ENCODE measurements around the gene MMP25. TPM values are rescaled to one million over a fixed set of nuclear protein-coding genes. Genes with fewer than 3 reads are reported as not detected.

MMP25 gene
- total RNA-seq, 1 experiment from 2014 or later, result 0.51 TPM

DNA sequence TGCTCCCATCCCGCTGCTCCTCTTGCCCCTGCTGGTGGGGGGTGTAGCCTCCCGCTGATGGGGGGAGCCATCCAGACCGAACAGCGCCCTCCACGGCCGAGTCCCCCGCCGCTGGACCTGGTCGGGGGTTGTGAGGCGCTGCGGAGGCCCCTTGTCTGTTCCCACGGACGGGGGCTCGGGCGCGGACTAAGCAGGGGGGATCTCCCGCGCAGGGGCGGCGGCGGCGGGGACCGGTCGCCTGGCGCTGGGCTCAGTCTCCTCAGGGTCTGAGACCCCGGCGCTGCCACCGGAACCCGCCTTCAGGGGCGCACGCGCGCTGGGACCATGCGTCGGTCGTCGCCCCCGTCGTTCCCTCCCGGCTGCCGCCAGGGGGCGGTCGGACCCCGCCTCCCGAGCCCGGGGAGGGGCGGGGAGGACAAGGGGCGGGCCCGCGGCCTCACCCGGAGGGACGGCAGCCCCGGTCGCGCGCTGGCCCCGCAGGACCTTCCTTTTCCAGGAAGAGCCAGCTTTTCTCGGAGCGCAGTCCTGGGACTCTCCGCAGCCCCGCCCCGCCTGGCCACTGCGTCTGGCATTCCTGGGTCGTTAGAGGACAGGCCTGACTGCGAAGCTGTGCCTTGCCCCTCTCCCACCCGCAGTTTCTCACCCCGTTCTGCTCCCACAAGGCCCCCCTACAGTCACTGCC, 12.8 kb downstream of the MMP25 start:
- no peaks in the 10 kb centered on the region for H3K27me3 ChIP-seq (ENCODE audit: low read length)
- H3K9me2 ChIP-seq (replicated peaks; ENCODE audit: low read length), result no peaks in the 10 kb centered on the region
- intact Hi-C loops (cut with micrococcal nuclease), result loop anchor here (1.0 kb wide), 1 partner anchor 65 kb away; no protein-coding TSS in a partner anchor
- no peaks in the 10 kb centered on the region for H3K4me1 ChIP-seq (ENCODE audit: insufficient read depth, low read length)
- BruUV-seq (replicated peaks), result no TSS peak
- POLR2A ChIA-PET (ENCODE audit: unreplicated experiment), result interaction anchor here (0.6 kb wide), 1 partner anchor 444 kb away, joined by 4 read pairs; no protein-coding TSS in a partner anchor
- H3K9me3 ChIP-seq (ENCODE audit: low read length), result no peaks in the 10 kb centered on the region
- H3K36me3 ChIP-seq (ENCODE audit: low read depth, low read length), result no peaks in the 10 kb centered on the region
- peak; percentile 91 for ATAC-seq
- peak; percentile 83 for DNase-seq
- H3K4me2 ChIP-seq (ENCODE audit: low read length), result peak overlapping the region; percentile 98
- peak overlapping the region; percentile 86 for H3K4me3 ChIP-seq (ENCODE audit: low read length)
- peak overlapping the region; percentile 88 for H3K9ac ChIP-seq (ENCODE audit: low read length)
- no peaks in the 10 kb centered on the region for H3K79me2 ChIP-seq (ENCODE audit: low read length)
- no peaks in the 10 kb centered on the region for H4K20me1 ChIP-seq (ENCODE audit: low read length)
- no peaks in the 10 kb centered on the region for H3F3A ChIP-seq (ENCODE audit: low read length, unreplicated experiment)
- TF ChIP-seq EZH2phosphoT487 (IDR thresholded peaks at IDR 0.05; ENCODE audit: borderline replicate concordance, low read length) (no peak), EZH2 (IDR thresholded peaks at IDR 0.05; ENCODE audit: low read length, unreplicated experiment) (no peak)
- TF ChIP-seq, protein P1, sequence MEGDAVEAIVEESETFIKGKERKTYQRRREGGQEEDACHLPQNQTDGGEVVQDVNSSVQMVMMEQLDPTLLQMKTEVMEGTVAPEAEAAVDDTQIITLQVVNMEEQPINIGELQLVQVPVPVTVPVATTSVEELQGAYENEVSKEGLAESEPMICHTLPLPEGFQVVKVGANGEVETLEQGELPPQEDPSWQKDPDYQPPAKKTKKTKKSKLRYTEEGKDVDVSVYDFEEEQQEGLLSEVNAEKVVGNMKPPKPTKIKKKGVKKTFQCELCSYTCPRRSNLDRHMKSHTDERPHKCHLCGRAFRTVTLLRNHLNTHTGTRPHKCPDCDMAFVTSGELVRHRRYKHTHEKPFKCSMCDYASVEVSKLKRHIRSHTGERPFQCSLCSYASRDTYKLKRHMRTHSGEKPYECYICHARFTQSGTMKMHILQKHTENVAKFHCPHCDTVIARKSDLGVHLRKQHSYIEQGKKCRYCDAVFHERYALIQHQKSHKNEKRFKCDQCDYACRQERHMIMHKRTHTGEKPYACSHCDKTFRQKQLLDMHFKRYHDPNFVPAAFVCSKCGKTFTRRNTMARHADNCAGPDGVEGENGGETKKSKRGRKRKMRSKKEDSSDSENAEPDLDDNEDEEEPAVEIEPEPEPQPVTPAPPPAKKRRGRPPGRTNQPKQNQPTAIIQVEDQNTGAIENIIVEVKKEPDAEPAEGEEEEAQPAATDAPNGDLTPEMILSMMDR (conservative IDR thresholded peaks at IDR 0.05; ENCODE audit: low read depth, low read length), result peak; percentile 62
- H2AFZ ChIP-seq (ENCODE audit: low read length), result peak overlapping the region; percentile 90
- H3K27ac ChIP-seq (ENCODE audit: low read length), result no peak overlapping the region
- CTCF ChIA-PET, result interaction anchor here (0.6 to 1.7 kb wide), 2 partner anchors 31 to 55 kb away, joined by 5 to 9 read pairs; no protein-coding TSS in a partner anchor

DNA sequence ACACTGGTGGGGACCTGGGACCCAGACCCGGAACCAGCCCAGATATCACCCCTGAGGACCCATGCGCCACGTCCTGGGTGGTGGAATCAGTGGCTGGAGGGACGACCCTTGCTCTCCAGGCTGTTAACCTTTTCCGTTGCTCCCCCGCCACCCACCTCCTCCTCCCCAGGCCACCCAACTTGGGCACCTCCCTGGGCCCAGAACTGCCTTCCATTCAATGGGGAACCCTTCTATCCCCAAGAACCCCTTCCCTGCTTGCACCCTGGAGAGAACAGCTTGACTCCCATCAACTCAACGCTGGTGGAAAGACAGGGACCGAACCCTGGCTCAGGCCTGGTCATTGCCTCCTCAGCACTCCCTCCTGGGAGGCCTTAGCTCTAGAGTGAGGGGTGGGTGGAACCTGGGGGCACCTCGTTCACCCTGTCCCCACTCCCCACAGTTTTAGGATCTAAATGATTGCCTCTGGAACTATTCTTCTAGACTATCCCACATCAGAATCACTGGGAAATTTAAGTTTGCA, 13.4 kb downstream of the MMP25 start:
- peak overlapping the region; percentile 90 for H2AFZ ChIP-seq (ENCODE audit: low read length)
- no peaks in the 10 kb centered on the region for H3K79me2 ChIP-seq (ENCODE audit: low read length)
- intact Hi-C loops (cut with micrococcal nuclease), result loop anchor here (1.0 kb wide), 1 partner anchor 65 kb away; no protein-coding TSS in a partner anchor
- no peaks in the 10 kb centered on the region for H3K36me3 ChIP-seq (ENCODE audit: low read depth, low read length)
- no peaks in the 10 kb centered on the region for H3K9me3 ChIP-seq (ENCODE audit: low read length)
- TSS peak; percentile 79 for BruUV-seq (replicated peaks)
- DNase-seq, result no peak
- no peaks in the 10 kb centered on the region for H3K9me2 ChIP-seq (replicated peaks; ENCODE audit: low read length)
- TF ChIP-seq EZH2 (IDR thresholded peaks at IDR 0.05; ENCODE audit: low read length, unreplicated experiment) (no peak), EZH2phosphoT487 (IDR thresholded peaks at IDR 0.05; ENCODE audit: borderline replicate concordance, low read length) (no peak)
- TF ChIP-seq, protein P1 (conservative IDR thresholded peaks at IDR 0.05; ENCODE audit: low read depth, low read length), result no peak
- no peaks in the 10 kb centered on the region for H3K27me3 ChIP-seq (ENCODE audit: low read length)
- no peaks in the 10 kb centered on the region for H3F3A ChIP-seq (ENCODE audit: low read length, unreplicated experiment)
- H4K20me1 ChIP-seq (ENCODE audit: low read length), result no peaks in the 10 kb centered on the region
- H3K4me1 ChIP-seq (ENCODE audit: insufficient read depth, low read length), result peaks cover under 1% of the 10 kb centered on the region
- ATAC-seq, result no peak
- ChIA-PET CTCF (interaction anchor here (1.7 kb wide), 1 partner anchor 54 kb away, joined by 5 read pairs; no protein-coding TSS in a partner anchor), POLR2A (ENCODE audit: unreplicated experiment) (no interaction called here)
- H3K4me3 ChIP-seq (ENCODE audit: low read length), result peak overlapping the region; percentile 86
- no peak overlapping the region for H3K27ac ChIP-seq (ENCODE audit: low read length)
- peak overlapping the region; percentile 51 for H3K9ac ChIP-seq (ENCODE audit: low read length)
- peak overlapping the region; percentile 98 for H3K4me2 ChIP-seq (ENCODE audit: low read length)

Measured in PC-3 (cell line).